ENCODE measurements around the gene IFT81.

DNA sequence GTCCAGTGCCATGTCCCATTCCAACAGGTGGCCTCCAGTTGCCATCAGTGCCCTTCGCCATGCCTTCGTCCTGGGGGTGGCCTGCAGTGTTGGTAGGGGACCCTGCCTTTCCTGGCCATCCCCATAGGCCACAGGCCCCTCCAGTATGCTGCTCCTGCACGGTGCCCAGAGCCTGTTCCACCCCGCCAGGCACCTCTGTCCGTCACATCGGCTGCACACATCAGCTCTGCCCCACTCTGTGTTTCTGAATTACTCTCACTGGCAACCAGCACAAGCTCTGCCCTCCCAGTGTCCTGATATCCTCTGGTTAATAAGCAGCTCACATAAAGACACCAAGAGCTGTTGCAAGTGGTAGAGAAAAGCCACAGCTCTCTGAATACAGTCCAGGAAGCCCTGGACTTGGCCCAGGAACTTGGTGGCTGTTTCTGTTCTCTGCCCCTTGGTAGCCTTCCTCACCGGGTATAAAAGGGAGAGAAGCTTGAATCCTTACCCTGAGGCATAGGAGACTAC lies 125.6 kb downstream of the IFT81 start:
- TF ChIP-seq GATA2 (IDR thresholded peaks at IDR 0.05; ENCODE audit: low read depth, low read length) (no peak), GATA3 (IDR thresholded peaks at IDR 0.05; ENCODE audit: low read depth, low read length) (no peak)

All from SH-SY5Y (cell line).